ENCODE results near the gene RNF113B.

The RNF113B gene

GRCh38 chr13:98214008-98214643, 37.1 kb upstream of the RNF113B start:
- no peak overlapping the region for H3K27ac Mint-ChIP-seq
- DNase-seq (ENCODE audit: low spot score in 2 of 2) (no peak), ATAC-seq (no peak)
- no peaks in the 10 kb centered on the region for H3K36me3 Mint-ChIP-seq
- H3K9me3 Mint-ChIP-seq: no peaks in the 10 kb centered on the region
- no peak overlapping the region for H3K4me3 Mint-ChIP-seq
- H3K4me1 Mint-ChIP-seq: no peaks in the 10 kb centered on the region

- Mint-ChIP-seq H3K9me3 (no peaks in the 10 kb centered on the region), H3K4me3 (no peak overlapping the region), H3K4me1 (no peaks in the 10 kb centered on the region), H3K27ac (no peak overlapping the region), H3K36me3 (no peaks in the 10 kb centered on the region)
- ATAC-seq: no peak
- no peak for DNase-seq (ENCODE audit: low spot score in 2 of 2)
Measured at GRCh38 chr13:98213354-98213753, 36.3 kb upstream of the RNF113B start.

DNA sequence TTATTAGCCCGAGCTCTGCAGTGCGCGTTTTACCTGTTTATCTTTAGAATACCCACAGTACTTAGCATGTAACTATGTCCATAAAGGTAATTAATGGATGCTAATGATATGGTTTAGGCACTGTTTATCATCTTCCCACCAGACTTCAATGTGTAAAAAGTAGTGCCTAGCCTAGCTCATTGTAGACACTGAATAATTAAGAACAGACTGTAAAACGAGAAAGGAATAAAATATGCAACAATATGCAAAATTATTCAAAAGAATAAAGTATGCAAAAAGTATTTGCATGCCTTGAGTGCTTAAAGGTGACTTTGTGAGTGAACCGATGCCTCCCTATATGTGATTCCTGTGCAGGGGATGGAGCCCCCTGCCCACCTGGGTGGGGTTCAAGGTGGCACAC, 35.7 kb upstream of the RNF113B start:
- Mint-ChIP-seq H3K36me3 (no peaks in the 10 kb centered on the region), H3K27ac (no peak overlapping the region), H3K9me3 (no peaks in the 10 kb centered on the region), H3K4me3 (no peak overlapping the region), H3K4me1 (no peaks in the 10 kb centered on the region)
- no peak for ATAC-seq
- no peak for DNase-seq (ENCODE audit: low spot score in 2 of 2)

- no peaks in the 10 kb centered on the region for H3K36me3 Mint-ChIP-seq
- peaks cover 9% of the 10 kb centered on the region for H3K9me3 Mint-ChIP-seq
- ATAC-seq (no peak), DNase-seq (ENCODE audit: low spot score in 2 of 2) (no peak)
- no peak overlapping the region for H3K4me3 Mint-ChIP-seq
- H3K4me1 Mint-ChIP-seq: no peaks in the 10 kb centered on the region
- no peak overlapping the region for H3K27ac Mint-ChIP-seq
Measured at GRCh38 chr13:98208606-98209005, 31.5 kb upstream of the RNF113B start.

DNA sequence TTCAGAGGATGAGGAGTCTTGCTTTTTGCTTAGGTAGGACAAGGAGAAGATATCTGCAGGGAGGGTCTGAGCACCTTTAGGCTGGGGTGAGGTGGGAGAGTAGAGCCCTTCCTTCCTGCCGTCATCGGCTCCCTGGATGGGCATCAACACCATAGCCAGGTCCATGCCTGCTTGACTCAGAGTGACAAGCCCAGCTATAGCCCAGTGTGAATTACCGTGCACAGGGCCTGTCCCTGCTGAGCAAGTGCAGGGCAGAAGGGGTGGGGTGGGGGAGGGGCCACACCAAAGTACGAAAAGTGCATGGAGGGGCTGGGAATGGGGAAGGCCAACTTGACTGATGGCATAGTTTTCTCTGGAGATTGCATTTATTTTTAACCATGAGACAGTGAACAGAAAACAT, 30.3 kb upstream of the RNF113B start:
- Mint-ChIP-seq H3K9me3 (peaks cover 9% of the 10 kb centered on the region), H3K27ac (no peak overlapping the region), H3K4me3 (no peak overlapping the region), H3K4me1 (no peaks in the 10 kb centered on the region), H3K36me3 (no peaks in the 10 kb centered on the region)
- no peak for ATAC-seq
- no peak for DNase-seq (ENCODE audit: low spot score in 2 of 2)

- H3K4me1 Mint-ChIP-seq: no peaks in the 10 kb centered on the region
- H3K27ac Mint-ChIP-seq: no peak overlapping the region
- DNase-seq (ENCODE audit: low spot score in 2 of 2) (no peak), ATAC-seq (no peak)
- no peaks in the 10 kb centered on the region for H3K36me3 Mint-ChIP-seq
- no peak overlapping the region for H3K4me3 Mint-ChIP-seq
- peaks cover 9% of the 10 kb centered on the region for H3K9me3 Mint-ChIP-seq
Measured at GRCh38 chr13:98206946-98207345, 29.9 kb upstream of the RNF113B start.

DNA sequence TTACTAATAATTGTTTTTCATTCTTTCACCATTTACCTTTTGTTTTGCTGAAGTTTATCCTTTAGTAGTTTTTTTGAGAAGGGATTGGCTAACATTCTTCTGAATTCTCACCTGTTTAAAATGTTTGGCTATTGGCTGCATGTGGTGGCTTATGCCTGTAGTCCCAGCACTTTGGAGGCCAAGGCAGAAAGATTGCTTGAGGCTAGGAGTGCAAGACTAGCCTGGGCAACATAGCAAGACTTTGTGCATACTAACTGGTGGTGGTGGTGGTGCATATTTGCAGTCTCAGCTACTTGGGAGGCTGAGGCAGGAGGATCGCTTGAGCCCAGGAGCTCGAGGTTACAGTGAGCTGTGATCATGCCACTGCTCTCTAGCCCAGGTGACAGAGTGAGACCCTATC, 27.5 kb upstream of the RNF113B start:
- DNase-seq (ENCODE audit: low spot score in 2 of 2) (no peak), ATAC-seq (no peak)
- Mint-ChIP-seq H3K9me3 (peaks cover 9% of the 10 kb centered on the region), H3K4me3 (no peak overlapping the region), H3K4me1 (no peaks in the 10 kb centered on the region), H3K36me3 (no peaks in the 10 kb centered on the region), H3K27ac (no peak overlapping the region)

DNA sequence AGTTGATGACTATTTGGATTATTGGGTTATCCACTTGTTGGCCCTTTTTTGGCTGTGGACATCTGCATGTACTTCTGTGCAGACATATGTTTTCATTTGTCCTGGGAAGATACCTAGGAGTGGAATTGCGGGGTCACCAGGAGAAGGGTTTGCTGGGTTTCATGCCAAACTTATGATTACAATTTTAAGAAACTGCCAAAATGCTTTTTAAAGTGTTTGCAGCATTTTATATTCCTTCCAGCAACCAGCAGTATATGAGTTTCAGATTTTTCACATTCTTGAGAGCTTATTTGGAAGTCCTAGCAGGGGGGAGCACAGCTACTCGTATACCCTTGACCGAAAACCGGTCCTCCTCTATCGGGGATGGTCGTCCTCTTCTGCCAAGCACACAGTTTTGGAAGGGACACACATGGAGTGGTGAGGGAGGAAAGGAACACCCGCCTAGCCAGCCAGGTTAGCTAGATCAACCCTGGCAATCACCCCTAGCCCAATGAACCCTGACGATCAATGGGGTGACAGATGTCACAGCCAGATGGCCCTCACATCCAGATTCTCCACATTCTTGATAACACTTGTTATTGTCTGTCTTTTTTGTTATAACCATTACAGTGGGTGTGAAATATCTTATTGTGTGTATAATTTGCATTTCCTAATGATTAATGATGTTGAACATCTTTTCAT, 26.7 kb upstream of the RNF113B start:
- ATAC-seq (no peak), DNase-seq (ENCODE audit: low spot score in 2 of 2) (no peak)
- Mint-ChIP-seq H3K27ac (no peak overlapping the region), H3K4me1 (no peaks in the 10 kb centered on the region), H3K4me3 (no peak overlapping the region), H3K36me3 (no peaks in the 10 kb centered on the region), H3K9me3 (peaks cover 9% of the 10 kb centered on the region)

DNA sequence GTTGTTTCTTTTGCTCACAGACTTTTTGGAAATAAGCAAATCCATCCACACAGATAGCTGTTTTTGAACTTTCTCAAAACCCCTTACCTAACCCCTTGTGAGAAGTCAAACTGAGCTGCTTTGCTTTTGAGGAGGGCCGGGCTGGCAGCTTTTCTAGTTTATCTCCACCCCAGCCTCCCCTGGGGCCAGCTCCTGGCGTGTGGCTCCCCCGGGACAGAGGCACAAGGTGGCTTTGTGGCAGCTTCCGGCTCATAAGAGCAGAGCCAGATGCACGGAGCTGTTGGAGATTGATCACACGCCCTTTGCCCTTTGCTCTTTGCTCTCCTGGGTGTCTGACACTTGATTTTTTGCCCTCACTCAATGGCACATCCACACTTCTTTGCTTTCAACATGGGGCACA, 24.9 kb upstream of the RNF113B start:
- peaks cover 6% of the 10 kb centered on the region for H3K9me3 Mint-ChIP-seq
- no peak overlapping the region for H3K4me3 Mint-ChIP-seq
- no peak for ATAC-seq
- no peaks in the 10 kb centered on the region for H3K36me3 Mint-ChIP-seq
- no peaks in the 10 kb centered on the region for H3K4me1 Mint-ChIP-seq
- H3K27ac Mint-ChIP-seq: no peak overlapping the region
- DNase-seq (ENCODE audit: low spot score in 2 of 2): no peak

GRCh38 chr13:98201189-98201588, 24.1 kb upstream of the RNF113B start:
- H3K9me3 Mint-ChIP-seq: peaks cover 5% of the 10 kb centered on the region
- no peaks in the 10 kb centered on the region for H3K4me1 Mint-ChIP-seq
- H3K36me3 Mint-ChIP-seq: no peaks in the 10 kb centered on the region
- ATAC-seq (no peak), DNase-seq (ENCODE audit: low spot score in 2 of 2) (no peak)
- H3K4me3 Mint-ChIP-seq: no peak overlapping the region
- no peak overlapping the region for H3K27ac Mint-ChIP-seq

DNA sequence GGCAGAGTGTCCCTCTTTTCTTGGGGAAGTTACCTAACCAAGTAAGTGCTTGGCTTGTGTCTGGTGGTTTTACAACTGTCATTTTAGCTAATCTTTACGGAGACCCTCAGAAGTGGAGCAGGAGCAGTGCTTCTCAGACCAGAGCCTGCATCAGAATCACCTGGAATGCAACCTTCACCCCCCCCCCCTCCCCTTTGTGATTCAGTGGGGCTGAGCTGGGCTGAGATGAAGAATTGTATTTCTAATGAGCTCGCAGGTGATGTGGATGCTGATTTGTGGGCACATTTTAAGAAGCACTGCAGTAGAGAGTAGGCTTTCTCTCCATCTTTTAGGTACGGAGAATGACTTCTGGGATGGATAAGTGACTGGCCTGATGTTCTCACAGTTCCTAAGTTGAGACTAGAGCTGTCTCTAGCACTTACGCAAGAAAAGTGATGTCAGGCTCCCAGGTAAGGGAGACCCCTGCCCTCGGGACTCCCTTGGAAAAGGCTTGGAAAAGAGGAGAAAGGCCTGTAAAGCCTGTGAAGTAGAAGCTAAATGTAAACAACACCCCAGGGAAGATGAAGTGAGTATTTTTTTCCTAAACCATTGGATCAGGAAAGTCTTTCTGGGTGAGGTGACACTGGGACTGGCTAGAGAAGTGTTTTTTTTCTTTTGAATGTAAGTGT, 23.3 kb upstream of the RNF113B start:
- no peaks in the 10 kb centered on the region for H3K36me3 Mint-ChIP-seq
- no peak for DNase-seq (ENCODE audit: low spot score in 2 of 2)
- no peak overlapping the region for H3K27ac Mint-ChIP-seq
- no peaks in the 10 kb centered on the region for H3K4me1 Mint-ChIP-seq
- ATAC-seq: no peak
- no peaks in the 10 kb centered on the region for H3K9me3 Mint-ChIP-seq
- no peak overlapping the region for H3K4me3 Mint-ChIP-seq

GRCh38 chr13:98199480-98199879, 22.4 kb upstream of the RNF113B start:
- ATAC-seq (no peak), DNase-seq (ENCODE audit: low spot score in 2 of 2) (no peak)
- Mint-ChIP-seq H3K27ac (no peak overlapping the region), H3K9me3 (no peaks in the 10 kb centered on the region), H3K36me3 (no peaks in the 10 kb centered on the region), H3K4me3 (no peak overlapping the region), H3K4me1 (no peaks in the 10 kb centered on the region)

DNA sequence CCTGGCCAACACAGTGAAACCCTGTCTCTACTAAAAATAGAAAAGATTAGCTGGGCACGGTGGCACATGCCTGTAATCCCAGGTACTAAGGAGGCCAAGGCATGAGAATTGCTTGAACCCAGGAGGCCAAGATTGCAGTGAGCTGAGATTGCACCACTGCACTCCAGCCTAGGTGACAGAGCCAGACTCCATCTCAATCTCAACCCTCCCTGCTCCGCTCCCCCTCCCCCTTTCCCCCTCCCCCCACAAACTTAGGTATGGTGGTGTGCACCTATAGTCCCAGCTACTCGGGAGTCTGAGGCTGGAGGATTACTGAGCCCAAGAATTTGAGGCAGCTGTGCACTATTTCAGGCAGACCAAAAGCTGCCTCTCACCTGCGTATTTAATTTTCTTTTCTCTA, 21.6 kb upstream of the RNF113B start:
- H3K9me3 Mint-ChIP-seq: no peaks in the 10 kb centered on the region

DNA sequence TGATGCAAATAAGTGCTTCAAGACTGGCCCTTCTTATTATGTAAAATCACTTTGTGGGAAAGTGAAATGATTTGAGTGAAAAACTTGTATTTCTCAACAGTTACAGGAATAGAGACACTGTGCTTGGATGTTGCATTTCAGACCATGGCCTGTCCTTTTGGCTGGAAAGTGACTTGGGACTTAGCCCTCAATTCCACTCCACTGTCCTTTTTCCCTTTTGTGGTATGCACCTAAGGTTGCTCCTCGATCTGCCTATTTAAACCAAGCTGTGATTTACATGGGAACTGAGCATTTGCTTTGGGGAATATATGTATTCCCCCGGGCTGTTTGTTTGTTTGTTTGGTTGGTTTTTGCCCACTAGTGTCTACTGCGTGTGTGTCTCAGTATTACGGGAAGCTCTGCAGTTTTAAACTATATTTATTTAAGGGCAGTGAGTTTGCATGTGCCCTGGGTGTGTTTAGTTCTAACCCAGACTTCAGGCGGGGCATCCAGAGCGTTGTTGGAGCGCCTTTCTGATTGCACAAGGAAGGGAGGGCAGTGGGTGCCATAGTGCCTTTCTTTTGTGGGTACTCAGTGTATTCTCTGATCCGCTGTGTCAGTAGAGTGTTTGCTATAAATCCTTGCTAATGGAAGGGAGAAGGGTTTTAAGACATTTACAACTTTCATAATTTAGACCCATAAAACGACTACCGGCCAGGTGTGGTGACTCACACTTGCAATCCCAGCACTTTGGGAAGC, 18.2 kb upstream of the RNF113B start:
- Mint-ChIP-seq H3K27ac (no peak overlapping the region), H3K36me3 (no peaks in the 10 kb centered on the region), H3K9me3 (no peaks in the 10 kb centered on the region), H3K4me3 (no peak overlapping the region), H3K4me1 (no peaks in the 10 kb centered on the region)
- no peak for DNase-seq (ENCODE audit: low spot score in 2 of 2)
- no peak for ATAC-seq

More for the DNA sequence above, 21.6 kb upstream of the RNF113B start:
- H3K27ac Mint-ChIP-seq: no peak overlapping the region
- H3K36me3 Mint-ChIP-seq: no peaks in the 10 kb centered on the region
- no peaks in the 10 kb centered on the region for H3K4me1 Mint-ChIP-seq
- ATAC-seq (no peak), DNase-seq (ENCODE audit: low spot score in 2 of 2) (no peak)
- no peak overlapping the region for H3K4me3 Mint-ChIP-seq

DNA sequence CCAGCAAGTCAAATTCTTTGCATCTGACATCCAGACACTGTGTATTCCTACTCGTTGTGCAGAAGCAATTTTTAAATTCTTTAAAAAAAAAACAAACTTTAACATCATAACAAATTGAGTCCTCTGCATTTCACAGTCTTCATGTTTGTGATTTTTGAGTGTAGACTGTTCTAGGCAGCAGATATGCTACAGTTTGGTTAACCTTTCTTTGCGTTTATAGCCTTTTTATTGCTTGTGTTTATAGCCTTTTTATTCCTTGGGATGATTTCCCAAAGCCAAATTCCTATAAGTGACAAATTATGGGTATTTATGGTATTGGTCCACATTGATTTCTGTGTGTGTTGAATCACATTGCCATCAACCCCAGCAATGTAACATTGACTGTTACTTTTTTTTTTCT, 14.9 kb upstream of the RNF113B start:
- Mint-ChIP-seq H3K4me1 (no peaks in the 10 kb centered on the region), H3K9me3 (no peaks in the 10 kb centered on the region), H3K4me3 (no peak overlapping the region), H3K27ac (no peak overlapping the region), H3K36me3 (no peaks in the 10 kb centered on the region)
- ATAC-seq: no peak
- no peak for DNase-seq (ENCODE audit: low spot score in 2 of 2)
